IPS-NIHi11 (cell line): ENCODE results near the gene TRAK2.

ENCODE experiments used
- DNase-seq: peaks from one replicate; pipeline ENCODE4 v3.0.0; 2012; ENCODE audit warnings: mixed read lengths, low spot score

The TRAK2 gene

DNA sequence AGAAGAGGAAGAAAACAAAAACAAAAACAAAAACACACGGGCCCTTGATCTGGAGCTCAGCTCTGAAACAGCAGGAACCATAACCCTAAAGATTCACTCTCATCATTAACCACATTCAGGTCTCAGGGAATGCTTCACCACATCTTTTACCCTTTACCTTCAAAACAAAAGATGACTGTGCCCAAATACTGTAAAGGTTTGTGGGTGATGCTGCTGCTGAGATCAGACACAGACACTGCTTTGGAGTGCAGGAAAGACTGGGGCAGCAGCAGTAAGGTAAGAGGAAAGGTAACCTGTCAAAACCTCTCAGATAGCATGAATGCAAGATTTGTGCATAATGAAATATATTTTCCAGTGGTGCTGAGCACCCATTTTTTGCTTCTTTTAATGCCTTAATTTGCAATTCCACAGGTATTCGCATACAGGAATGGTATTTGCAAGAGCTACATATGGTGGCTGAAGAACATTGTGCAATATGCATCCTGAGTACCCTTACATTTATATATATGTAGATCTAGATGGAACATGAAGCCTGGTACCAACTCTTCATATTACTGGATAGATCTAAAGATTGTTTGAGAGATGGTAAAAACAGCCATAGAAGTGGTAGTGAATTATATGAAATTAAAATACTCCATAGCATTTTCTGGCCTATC, 90.1 kb downstream of the TRAK2 start:
- DNase-seq: no peak

DNA sequence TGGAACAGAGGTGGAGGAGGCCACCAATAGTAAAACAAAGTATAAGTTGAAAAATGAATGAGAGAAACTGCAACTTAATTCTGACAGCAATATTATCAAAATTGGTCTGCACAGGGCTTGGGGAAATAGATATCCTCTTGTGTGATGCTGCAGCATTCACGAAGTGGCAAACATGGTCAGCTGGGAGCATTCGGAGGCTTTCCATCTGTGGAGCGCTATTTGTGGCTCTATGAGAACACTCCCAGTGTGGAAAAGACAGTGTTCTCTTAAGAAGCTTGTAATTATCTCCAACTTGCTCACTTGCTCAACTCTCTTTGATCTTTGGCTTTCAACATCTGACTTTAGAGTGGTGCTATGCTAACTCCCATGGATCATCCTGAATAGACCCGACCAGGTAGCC, 91.0 kb downstream of the TRAK2 start:
- DNase-seq: no peak

DNA sequence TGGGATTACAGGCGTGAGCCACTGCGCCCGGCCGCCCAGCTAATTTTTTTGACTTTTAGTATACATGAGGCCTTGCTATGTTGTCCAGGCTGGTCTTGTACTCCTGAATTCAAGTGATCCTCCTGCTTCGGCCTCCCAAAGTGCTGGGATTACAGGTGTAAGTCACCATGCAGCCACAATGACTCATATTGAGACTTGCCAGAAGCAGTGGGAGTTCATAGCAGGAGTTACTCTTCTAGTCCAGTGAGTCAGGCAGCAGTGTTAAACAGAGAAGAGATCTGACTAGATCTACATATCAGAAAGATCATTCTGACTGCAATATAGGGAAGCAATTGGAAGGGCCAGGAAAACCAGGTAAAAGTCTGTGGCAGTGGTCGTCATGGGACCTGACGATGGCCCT, 92.6 kb downstream of the TRAK2 start:
- no peak for DNase-seq

DNA sequence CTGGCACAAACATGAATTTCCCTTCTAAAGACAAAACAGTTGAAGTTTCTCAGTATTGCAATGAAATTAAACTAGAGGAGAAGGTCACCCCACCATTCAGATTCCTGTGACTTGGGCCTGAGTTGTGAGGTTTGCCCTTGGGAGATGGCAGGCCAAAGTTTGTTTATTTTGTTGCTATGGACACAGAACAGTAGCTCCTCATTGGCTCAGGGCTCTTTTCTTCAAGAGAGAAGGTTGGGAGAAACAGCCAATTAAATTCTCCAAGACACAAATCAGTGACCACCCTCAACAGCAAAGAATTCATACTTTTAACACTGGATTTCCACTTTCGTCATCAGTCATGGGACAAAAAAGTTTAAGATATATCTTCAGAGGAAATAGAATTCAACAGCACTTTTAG, 94.0 kb downstream of the TRAK2 start, which contains the start of gene FLACC1:
TSS of gene FLACC1 (minus strand) at position 125 of the 400 bp plus-strand sequence. CDS start 5,941 bp downstream, outside the sequence.
- peak; percentile 83 for DNase-seq

DNA sequence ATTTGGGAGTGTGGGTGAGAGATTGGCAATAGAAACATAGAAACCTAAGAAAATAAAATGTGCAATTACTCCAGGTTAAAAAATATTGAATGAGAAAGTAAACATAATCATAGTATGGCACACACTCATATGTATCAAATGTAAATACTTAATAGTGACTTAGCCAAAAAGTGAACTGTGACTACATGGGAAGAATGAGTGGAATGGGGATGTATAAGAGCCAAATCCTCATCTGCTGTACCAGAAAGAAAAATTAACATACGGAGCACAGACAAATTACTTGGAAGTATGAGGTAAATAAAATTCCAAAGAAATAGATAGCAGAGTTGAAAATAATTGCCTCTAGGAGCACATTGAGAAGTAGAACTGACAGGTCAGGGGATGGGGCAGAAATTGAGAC, 98.1 kb downstream of the TRAK2 start:
- no peak for DNase-seq

DNA sequence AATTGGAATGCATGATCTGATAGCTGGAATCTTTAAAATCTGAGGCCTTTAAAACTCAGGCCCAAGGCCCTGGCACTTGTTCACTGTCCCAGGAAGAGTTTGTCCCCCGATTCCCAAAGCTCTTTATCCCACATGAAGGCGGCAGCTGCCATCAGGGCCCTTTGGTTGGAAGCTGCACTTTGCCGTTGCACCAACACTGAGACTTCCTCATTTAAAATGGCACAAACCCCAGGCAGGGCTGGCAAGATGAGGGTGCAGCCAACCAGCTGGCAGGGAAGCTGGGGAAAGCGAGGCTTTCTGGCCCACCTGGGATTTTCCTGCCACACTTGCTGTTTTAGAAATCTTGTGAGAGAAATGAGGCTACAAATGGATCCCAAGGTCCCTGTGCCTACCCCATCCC, 100.4 kb downstream of the TRAK2 start:
- DNase-seq: no peak

DNA sequence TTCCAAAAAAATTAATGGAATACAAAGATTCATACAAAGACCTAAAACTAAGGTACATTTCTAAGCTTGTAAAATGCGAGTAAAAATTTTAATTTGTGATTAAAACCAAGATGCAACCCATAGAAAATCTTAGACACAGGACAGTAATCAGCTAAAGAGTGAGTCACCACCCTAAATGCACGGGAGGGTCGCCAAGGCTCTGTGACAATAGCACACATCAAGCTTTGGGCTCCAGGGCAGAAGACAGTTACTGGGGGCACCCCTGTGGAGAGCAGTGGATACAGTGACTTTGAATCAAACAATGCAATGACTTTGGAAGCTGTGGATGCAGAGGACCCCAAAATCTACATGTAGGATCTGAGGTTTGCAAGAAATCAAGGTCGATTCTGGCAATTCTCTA, 101.7 kb downstream of the TRAK2 start:
- DNase-seq: no peak

DNA sequence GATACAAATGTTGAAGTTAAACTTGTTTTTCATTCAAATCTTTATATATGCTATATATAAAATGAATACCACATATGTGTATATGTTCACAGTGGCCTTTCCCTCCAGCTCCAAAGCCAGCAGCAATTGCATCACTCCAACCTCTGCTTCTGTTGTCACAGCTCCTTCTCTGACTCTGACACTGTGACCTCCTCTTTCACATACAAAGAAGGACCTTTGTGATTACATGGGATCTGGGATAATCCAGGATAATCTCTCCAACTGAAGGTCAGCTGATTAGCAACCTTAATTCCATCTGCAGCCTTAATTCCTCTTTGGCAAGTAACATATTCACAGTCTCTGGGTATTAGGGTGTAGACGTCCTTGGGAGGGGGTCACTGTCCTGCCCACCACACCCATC, 102.5 kb downstream of the TRAK2 start:
- DNase-seq: no peak

DNA sequence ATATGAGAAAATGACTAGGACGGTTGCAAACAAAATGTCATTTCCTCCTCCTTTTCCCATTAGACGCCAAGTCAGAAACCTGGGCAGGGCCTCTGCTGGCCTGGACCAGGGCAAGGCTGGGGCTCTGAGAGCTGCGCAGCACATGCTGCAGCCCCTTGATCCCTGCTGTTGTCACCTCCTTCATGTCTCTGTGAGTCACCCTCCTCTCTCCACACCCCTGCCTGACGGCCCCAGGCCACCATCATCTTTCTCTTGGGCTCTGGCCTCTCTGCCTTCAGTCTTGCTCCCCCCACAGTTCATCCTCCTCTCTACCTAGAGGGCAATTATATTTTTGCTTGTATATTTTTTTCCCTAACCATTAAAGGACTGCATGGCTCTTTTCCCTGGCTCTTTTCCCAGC, 104.1 kb downstream of the TRAK2 start:
- DNase-seq: no peak

DNA sequence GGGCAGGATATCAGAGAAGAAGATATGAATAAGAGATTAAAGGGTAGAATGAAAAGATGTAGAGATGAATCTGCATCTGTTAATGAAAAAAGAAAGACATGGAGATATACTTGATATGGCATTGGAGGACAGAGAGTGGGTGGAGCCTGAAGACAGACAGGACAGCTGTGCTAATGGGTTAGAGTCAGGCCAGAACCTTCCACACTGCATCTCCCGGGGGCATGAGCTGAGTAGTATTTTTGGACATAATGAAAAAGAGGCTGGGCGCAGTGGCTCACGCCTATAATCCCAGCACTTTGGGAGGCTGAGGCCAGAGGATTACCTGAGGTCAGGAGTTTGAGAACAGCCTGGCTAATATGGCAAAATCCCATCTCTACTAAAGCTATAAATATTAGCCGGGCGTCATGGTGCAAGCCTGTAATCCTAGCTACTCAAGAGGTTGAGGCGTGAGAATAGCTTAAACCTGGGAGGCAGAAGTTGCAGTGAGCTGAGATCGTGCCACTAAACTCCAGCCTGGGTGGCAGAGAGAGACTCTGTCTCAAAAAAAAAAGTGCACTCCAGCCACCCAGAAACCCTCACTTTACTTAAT, 105.5 kb downstream of the TRAK2 start:
- DNase-seq: no peak

DNA sequence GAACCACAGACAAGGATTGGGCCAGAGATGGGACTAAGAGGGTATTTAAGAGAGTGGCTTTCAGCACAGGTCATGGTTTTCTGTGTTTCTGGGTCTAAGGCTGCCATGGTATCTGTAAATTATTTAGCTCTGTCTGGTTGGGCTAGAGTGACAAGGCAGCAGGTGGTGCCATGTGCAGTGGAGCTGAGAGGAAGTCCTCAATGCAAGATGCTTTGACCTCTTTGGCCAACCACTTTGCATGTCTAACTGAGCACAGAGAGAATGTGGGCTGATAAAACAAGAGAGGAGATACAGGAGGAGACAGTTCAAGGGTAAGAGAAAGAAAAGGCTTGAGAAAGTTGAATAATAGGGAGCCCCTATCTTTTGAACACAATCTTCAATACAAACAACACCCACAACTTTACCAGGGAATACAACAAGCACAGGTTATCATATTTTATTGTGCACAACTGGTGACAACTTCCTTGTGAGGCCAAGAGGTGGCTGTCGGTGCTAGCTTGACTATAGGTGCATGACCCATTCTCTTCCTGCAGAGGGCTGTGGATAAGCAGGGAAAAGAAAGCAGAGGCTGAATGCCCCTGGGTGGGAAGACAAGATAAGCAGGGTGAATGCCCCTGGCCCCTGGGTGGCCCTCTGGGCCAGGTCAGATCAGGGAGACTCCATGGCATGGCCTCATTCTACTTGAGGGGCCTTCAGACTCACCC, 106.4 kb downstream of the TRAK2 start:
- DNase-seq: peak; percentile 35

DNA sequence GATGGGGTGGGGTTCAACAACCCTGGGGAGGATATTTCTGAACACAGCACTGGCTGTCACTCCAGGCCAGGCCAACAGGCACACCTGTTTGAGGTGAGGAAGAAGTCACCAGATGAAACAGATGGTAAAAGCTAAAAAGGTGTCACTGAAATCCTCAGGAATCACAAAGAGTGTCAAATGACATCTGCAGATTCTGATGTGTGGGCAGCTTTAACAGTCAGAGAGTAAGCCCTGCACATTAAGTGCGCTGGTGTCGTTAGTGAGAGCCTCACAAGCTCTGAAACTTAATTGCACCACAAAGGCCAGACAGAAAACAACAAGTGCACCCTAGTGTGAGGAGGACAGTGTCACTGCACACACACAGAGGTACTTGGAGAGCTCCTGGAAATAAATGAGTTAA, 107.7 kb downstream of the TRAK2 start:
- no peak for DNase-seq

DNA sequence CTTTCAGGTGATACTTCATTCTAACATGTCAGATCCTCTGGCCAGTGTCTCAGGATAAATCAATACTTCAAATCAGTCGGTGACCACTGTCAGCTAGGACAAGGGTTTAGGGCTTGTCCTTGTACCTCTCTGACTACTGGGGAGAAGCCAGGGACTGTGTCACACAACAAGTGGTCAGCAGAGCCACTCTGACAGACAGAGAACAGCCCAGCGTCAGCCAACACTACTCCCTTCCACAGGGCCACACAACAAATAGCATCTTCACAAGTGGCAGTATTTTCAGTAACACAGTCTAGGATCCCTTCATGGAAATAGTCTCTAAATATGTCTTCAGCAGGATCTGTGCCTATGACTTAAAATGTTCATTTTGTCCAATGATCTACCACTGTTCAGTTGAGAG, 108.3 kb downstream of the TRAK2 start:
- no peak for DNase-seq

DNA sequence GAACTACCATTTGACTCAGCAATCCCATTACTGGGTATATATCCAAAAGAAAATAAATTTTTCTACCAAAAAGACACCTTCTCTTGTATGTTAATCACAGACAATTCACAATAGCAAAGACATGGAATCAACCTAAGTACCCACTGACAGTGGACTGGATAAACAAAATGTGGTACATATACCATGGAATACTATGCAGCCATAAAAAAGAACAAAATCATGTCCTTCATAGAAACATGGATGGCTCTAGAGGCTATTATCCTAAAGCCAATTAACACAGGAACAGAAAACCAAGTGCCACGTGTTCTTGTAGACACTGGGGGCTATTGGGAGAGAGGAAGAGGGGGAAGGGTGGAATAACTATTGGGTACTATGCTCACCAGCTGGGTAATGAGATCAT, 121.8 kb downstream of the TRAK2 start:
- DNase-seq: no peak

DNA sequence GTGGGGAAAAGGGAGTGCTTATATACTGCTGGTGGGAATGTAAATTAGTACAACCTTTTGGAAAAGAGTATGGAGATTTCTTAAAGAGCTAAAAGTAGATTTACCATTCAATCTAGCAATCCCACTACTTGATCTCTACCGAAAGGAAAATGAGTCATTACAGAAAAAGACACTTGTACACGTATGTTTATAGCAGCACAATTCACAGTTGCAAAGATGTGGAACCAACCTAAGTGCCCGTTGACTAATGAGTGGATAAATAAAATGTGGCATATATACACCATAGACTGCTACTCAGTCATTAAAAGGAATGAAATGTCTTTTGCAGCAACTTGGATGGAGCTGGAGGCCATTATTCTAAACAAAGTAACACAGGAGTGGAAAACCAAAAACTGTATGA, 123.6 kb downstream of the TRAK2 start:
- no peak for DNase-seq
